Left kidney (tissue), 2 donors: Measurements from ENCODE around the gene UNC45A. TPM values are rescaled to one million over a fixed set of nuclear protein-coding genes. Genes with fewer than 3 reads are reported as not detected.
A peak's percentile ranks its signal among the peaks of the same experiment; 100 is the strongest.

Experiments used
- DNase-seq: peaks from one replicate; pipeline ENCODE4 v3.0.0-alpha.2; 2013
- polyA plus RNA-seq: library from polyadenylated mRNA; unstranded; fragments of 120-200 nt; gene quantifications from one replicate; pipeline ENCODE4 v1.2.1, GENCODE V29; 2013; ENCODE audit not compliant: insufficient read length

The UNC45A gene
- polyA plus RNA-seq, 1 donor: 60.3 TPM

DNA sequence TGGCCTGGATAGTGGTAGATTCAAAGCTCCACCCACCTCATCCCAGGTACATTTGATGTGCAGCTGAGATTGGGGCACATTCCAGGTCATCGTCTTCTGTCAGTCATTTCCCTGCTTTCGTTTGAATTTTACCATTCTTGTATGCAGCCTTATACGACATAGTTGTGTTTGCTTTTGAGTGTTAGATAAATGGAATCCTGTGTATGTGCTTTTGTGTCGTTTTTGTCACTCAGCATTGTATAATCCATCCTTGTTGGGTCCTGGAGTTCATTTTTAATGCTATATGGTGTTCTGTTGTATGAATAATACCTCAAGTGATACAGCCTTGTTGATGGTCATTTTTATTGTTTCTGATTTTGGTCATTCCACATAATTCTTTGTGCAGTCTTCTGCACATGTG lies 26.9 kb downstream of the UNC45A start:
- no peak for DNase-seq

DNA sequence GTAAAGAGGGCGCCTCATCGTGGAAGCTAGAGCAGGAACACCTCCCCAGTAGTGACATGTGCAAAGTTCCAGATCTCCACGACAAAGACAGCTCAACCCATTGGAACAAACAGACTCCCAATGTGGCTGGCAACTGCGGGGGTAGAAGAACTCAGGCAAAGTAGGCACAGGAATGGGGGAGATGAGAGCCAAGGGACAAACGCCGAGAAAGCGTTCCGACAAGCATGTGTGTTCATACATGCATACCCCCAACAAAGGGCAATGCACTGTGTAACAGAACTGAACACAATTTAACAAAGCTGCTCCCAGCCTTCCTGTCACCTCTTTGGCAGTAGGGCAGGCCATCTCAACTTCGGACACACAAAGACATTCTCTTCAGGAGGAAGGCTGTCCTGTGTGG lies 31.2 kb downstream of the UNC45A start:
- DNase-seq: no peak

DNA sequence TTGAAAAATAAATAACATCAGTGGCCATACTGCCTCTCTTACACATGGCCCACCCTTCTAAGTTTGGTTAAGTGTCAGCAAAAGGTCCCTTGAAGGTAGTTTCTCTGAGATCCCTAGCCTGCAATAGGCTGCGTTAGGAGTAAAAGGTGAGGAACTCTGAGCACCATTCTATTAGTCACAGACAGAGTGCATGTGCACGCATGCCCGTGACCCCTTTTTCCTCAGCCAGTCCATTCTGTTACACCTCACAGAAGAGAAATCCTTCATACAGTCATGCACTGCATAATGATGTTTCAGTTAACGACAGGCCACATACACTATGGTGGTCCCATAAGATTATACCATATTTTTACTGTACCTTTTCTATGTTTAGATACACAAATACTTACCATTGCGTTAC lies 32.1 kb downstream of the UNC45A start:
- DNase-seq: no peak

DNA sequence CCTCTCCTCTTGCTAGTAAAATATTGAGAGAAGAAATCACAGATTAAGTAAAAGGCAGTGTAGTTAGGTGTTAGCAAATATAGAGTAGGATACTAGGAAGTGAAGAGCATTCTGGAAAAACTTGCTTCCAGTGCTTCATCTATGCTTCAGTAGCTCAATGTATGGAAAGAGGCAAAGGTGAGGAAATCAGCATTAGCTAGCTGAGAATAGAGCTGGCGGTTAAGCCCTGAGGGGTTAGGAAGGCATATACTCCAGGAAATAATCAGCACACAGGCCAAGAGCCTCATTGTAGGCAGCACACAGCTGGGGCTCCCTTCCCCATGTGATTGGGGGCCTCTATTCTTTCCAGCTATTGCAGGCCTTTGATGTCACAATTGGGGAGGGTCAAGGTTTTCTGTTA lies 33.3 kb downstream of the UNC45A start:
- DNase-seq: no peak

DNA sequence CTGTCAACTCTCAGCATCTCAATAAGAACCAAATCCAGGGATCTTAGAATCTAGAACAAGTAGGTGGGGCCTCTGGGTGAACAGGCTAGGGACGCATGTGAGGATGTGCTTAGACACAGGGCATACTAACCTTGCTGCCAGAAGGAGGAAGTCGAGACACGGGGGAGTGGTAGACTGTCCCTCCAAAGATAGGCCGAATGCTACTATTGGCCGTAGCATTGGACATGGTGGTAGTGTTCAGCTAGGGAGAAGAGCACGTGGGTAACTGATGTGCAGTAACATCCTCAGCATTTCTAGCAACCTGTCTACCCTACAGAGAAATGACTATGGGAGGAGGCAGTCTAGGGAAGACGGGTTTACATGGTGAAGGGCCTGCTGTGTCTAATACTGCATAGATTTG lies 35.2 kb downstream of the UNC45A start:
- no peak for DNase-seq

DNA sequence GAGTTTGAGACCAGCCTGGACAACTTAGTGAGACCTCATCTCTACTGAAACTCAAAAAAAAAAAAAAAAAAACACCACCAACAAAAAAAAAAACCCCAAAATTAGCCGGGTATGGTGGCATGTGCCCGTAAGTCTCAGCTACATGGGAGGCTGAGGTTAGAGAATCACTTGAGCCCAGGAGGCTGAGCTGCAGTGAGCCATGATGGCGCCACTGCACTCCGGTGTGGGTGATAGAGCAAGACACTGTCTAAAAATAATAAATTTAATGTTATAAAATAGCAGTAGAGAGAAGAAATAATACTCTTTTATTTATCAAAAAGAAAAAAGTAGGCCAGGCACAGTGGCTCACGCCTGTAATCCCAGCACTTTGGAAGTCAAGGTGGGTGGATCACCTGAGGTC lies 37.0 kb downstream of the UNC45A start:
- no peak for DNase-seq

DNA sequence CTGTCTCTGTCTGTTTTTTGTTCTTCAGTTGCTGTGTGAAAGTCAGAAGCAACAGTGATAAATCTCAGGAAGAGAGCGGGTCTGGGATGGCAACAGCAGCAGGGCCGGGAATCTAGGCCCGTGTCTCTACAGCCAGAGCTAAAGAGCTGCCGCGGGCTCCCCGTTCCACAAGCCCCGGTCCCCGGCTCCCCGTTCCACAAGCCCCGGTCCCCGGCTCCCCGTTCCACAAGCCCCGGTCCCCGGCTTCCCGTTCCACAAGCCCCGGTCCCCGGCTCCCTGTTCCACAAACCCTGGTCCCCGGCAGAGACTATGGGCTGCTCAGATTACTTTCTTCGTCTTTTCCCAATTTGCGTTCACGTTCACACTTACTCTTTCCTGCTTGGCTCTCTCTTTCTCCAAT lies 39.1 kb downstream of the UNC45A start:
- no peak for DNase-seq

DNA sequence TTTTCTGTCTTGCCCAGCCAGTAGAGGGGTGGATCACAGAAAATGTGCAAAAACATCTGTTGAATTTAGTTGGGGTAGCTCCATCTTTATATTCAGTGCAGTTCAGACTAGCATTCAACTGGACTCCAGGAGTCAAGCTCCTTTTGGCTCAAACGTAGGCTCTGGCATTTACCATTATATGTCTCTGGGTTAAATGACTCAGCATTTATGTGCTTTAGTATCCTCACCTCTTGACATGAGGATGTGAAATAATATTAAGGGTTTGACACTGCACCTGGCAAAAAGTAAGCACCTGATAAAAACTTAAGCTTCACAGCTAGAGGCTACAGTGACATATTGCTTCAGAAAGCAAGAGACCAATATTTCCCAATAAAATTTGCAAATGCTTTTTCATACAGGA lies 44.5 kb downstream of the UNC45A start:
- no peak for DNase-seq

DNA sequence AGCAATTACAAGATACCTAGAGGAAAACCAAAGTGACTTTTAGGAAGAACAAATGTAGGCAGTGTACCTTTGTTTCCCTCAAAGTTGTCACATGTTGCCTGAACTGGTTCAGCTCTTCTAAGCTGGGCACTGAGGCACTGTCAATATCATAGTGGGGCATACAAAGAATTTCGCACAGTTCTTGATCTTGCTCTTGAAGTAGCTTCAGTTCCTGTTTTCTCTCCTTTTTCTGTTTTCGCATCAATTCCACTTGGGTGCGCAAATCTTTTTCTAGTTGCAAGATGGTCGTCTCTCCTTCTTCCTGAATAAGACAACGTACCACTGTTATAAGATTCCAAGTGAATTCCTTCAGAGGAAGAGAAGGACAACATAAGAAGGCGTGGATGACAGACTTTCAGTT lies 46.6 kb downstream of the UNC45A start:
- no peak for DNase-seq

DNA sequence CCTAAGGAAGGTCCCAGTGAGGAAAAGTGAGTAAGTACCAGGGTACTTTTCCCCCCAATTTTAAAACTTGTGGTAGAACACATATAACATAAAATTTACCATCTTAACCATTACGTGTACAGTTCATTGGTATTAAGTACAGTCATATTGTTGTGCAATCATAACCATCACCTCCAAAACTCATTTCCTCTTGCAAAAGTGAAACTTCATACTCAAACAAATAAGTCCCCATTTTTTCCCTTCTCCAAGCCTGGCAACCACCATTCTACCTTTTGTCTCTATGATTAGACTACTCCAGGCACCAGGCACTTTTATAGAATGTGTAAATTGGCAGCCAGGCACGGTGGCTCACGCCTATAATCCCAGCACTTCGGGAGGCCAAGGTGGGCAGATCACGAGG lies 47.0 kb downstream of the UNC45A start:
- no peak for DNase-seq

DNA sequence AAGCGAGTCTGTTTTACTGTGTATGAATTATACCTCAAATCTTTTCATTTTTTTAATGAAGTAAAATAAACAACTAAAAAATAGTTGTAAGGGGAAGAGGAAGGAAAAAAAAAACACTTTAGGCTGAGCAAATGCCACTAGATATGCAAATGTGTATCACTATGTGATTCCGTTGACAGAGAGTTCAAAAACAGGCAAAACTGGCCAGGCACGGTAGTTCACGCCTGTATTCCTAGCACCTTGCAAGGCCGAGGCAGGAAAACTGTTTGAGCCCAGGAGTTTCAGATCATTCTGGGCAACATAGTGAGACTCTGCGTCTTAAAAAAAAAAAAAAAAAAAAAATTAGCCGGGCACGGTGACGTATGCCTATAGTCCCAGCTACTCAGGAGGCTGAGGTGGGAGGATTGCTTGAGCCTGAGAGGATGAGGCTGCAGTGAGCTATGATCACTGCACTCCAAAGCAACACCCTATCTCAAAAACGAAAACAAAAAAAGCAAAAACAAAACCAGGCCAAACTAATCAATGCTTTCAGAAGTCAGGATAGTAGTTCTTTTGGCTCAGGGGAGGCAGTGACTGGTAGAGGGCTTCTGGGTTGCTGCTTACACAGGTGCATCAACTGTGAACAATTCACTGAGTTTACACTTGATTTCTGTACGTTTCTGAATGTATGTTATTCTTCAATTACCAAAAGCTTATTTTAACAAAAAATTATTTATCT lies 51.9 kb downstream of the UNC45A start:
- DNase-seq: no peak

DNA sequence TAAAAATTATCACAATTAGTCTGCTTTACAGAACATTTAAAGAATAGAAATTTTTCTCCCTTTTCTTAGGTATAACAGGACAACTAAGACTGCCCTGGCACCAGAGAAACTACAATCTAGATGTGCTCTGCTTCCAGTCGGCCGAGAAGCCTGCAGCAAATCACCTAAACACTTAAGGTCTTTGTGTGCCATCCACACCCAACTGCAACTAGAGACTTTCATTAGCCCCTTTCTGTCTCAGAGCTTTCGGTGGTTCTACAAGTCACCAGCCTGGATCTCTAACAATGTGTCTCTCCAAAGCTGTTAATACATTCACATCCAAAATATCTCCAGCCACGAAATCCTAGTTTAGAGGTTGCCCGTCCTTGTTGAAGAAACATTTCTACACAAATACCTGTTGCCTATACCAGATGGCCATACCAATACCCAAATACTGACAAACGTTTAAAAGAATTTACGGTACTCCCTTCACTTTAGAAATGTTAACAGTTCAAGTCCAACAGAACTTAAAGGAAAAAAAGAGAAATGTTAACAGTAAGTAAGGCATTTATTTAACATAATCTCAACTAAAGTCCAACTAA lies 52.6 kb downstream of the UNC45A start:
- no peak for DNase-seq

DNA sequence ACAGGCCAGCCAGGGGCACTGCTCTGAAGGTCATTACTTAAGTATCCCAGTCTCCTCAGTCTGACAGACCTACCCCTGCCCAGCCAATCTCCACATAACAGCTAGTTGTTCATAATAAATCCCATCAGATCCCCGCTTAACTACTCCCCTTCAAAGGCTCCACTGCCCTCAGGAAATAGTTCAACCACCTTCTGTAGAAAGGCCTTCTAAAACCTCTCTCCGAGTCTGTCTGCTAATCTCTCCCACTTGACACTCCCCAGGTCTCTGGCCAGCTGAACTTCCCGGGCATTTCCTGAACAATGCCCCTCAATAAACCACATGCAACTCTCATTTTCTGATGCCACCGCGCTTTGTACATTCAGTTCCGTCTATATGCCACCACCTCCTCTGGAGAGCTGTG lies 53.2 kb downstream of the UNC45A start:
- no peak for DNase-seq

DNA sequence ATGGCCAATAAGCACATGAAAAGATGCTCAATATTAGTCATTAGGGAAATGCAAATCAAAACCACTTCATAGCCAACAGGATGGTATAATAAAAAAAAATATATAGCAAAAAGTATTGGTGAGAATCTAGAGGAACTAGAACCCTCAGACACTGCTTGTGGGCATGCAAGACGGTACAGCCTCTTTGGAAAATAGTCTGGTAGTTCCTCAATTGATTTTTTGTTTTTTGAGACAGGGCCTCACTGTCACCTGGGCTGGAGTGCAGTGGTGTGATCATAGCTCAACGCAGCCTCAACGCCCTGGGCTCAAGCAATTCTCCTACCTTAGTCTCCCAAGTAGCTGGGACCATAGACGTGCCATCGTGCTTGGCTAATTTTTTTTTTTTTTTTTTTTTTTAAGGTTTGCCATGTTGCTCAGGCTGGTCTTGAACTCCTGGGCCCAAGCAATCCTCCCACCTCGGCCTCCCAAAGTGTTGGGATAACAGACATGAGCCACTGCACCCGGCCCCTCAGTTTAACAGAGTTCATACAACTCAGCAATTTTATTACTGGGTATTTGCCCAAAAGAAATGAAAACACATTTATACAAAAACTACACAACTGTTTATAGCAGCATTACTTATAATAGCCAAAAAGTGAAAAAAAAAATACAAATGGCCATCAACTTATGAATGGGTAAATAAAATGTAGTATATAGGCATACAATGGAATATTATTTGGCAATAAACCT lies 54.1 kb downstream of the UNC45A start:
- DNase-seq: no peak

DNA sequence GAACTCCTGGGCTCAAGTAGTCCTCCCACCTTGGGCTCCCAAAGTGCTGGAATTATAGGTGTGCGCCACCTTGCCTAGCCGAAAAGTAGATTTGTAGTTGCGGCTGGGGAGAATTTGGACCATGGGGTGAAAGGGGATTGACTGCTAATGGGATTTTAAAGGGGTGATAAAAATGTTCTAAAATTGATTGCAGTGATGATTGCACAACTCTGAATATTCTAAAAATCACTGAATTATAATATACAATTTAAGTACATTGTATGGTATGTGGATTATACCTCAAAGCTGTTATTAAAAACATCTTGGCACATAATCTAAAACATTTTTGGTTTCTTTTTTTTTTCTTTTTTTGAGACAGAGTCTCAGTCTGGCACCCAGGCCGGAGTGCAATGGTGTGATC lies 55.4 kb downstream of the UNC45A start:
- no peak for DNase-seq

DNA sequence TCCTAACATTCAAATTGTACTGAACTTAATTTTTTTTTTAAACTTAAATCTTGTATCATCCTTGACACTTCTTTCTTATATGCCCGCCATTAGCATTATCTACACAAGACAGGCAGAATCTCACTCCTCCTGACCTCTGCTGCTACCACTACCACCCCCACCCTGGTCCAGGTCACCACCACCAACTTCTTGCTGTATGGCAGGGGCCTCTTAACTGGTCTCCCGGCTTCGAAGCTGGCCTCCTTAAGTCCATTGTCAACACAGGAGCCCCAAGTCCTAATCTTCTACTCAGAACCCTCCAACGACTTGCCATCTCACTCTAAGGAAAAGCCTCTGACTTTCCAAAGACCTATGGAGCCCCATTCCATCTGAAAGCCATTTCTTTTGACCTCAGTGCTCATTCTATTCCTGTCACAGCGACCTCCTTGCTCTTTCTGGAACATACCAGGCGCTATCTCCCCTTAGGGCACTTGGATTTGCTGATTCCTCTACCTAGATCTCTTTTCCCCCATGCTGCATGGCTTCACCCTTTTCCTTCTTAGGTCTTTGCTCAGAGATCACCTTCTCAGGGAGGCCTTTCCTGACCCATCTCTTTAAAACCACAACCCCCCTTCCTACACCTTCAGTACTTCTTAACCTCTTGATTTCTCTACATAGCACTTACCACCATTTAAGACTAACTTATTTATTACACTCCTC lies 56.7 kb downstream of the UNC45A start:
- DNase-seq: no peak

DNA sequence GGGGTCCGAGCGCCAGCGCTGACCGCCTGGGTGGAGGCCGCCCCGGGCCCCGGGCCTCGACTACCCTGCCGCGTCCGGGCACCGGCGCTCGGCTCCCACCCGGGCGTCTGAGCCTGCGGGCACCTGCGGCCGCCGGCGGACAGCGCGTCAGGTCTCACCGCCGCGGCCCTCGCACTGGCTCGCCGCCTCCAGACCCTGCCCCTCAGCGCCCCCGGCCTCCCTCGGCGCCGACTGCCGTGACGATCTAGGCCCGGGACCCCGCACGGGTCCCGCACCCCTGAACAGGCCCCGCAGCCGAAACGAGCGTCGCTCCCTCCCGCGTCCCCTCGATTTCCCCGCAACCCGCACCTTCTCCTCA lies 59.0 kb downstream of the UNC45A start:
- DNase-seq: no peak

DNA sequence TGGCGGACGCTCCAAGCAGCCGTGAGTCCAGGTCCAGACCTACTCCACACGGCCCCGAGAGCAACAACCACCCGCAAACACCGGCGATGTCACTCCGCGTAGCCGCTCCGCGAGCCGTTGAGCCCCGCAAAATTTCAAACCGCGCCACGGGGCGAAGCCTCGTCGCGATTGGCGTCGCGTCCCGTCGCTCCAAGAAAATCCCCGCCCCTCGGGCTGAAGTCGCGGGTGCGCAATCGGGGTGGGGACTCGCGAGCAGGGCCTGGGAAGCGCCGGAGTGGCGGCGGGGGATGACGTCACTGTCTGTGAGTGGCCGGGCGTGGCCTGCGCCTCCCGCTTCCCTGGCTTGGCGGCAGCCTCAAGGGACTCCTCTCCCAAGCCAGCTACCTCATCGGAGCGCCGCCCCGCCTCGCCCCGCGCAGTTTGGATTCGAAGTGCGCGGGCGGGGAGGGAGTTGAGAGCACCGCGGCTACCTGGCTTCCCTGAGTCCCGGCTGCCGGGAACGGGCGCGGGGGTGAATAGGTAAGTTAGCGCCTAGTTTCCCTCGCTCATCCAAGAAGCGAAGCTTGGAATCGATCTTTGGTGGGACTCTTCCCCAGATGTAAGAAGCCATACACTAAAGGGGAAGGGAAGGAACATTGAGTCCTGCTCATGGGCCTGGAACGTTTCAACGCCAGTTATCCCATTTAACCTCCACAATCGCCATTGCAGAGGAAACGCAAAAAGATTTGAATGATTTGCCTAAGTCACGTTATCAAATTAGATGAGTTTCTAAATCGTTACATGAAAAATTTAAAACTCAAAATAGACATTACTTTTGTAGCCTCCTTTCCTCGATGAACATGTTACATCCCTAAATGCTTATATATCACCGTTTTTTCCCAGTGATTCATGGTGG lies 59.6 kb downstream of the UNC45A start, which contains the start of gene PRC1:
Gene PRC1 (minus strand): TSS at position 119 of the 895 bp plus-strand sequence. CDS start 118 bp downstream, at position 1.
- DNase-seq: peak; percentile 98

DNA sequence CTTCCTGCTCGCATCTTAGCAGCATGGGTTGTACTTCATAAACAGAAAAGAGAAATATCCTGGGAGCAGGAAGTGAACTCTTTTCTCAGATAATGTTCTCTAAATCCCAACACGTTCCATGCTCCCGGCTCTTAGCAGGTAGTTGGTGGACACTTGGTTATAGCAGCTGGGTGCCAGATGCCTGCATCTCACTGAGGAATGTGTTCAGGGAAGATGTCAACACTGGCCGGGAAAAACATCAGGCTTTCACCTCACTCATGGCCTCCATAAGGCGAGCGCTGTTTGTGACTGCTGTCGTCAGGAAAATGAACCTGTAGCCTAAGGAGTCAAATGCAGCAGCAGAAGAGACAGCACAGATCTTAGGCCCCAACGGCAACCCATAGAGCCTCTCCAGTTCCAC lies 63.7 kb downstream of the UNC45A start:
- no peak for DNase-seq

DNA sequence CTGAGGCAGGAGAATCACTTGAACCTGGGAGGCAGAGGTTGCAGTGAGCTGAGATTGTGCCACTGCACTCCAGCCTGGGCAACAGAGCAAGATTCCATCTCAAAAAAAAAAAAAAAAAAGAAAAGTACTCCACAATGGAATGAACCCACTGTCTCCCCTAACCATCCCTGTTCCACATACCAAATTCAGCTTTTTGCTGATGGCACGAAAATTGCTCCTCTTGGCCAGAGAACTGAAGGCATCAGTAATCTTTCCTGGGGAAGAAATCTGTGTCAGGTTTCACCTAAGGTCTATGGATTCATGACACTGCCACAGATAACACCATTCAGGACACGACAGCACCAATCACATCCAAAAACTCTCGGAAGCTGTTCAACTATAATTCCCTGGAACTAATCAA lies 66.1 kb downstream of the UNC45A start:
- no peak for DNase-seq
